Measurements from ENCODE around the gene CENPN. TPM values are rescaled to one million over a fixed set of nuclear protein-coding genes. Genes with fewer than 3 reads are reported as not detected.

The CENPN gene
- total and polyA plus RNA-seq, 2 of the 8 experiments (the other 6 are each of a cell fraction or from before 2014, with no cell fraction given) = 32.8 to 67.0 TPM

DNA sequence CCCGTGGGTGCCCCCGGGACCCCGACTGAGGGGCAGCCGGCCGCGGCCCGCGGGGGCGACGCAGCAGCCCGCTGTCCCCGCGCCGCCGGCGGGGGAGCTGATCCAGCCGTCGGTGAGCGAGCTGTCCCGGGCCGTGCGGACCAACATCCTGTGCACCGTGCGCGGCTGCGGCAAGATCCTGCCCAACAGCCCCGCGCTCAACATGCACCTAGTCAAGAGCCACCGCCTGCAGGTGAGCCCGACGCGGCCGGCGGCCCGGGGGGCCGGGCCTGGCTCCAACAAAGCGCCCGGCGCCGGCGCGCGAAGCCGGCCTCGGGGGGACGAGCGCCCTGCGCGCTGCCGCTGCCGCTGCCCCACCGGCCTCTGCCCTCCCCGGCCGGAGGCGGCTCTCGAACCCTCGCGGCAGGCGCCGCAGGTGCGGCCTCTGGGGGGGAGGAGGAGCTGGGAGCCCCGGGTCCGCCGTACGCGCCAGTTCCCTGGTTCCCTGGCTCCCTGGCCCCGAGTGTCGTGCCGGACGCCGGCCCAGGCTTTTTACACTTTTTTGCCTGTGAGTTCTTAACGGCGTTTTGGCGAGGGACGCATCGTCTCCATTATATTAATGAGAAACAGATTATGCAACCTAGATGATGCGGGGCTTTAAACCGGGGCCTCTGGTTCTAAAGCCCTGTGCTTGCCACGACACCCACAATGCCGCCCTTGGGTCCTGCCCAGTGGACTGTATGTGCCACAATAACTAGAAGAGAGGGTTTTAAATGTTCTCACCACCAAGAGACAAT, 29.1 kb downstream of the CENPN start:
- POLR2A ChIA-PET (ENCODE audit: partially characterized antibody) = interaction anchor here (0.6 to 4.4 kb wide), 17 partner anchors 9 to 278 kb away, joined by 3 to 35 read pairs (median 3); partner anchors contain the start of genes C16orf46, CENPN and CMC2
- TF ChIP-seq SIX5 (IDR thresholded peaks at IDR 0.05; ENCODE audit: low read depth, low read length) (no peak), ASH2L (IDR thresholded peaks at IDR 0.05; ENCODE audit: low read length) (peak; percentile 39), TAF1 (IDR thresholded peaks at IDR 0.05; ENCODE audit: low read depth, low read length) (no peak; the same call in none of the 2 replicates), CTBP2 (IDR thresholded peaks at IDR 0.05; ENCODE audit: borderline replicate concordance, insufficient read depth, insufficient read length, low read length) (no peak), POLR2A (IDR thresholded peaks at IDR 0.05; ENCODE audit: control extremely low read depth in 1 of 2, low read depth in 2 of 2, low read length in 2 of 2) (peak in 1 of 2 experiments; percentile 52; a peak in 1 of 3 replicates), KDM4A (IDR thresholded peaks at IDR 0.05; ENCODE audit: low read depth, low read length, severe bottlenecking) (peak; percentile 24), JUN (IDR thresholded peaks at IDR 0.05; ENCODE audit: low read depth, low read length) (no peak), RFX5 (IDR thresholded peaks at IDR 0.05; ENCODE audit: borderline replicate concordance, low read depth, low read length) (no peak), POLR2AphosphoS5 (IDR thresholded peaks at IDR 0.05; ENCODE audit: low read depth, low read length) (no peak), SIN3A (conservative IDR thresholded peaks at IDR 0.05 in 1 of 2, IDR thresholded peaks at IDR 0.05 in 1 of 2; ENCODE audit: low read depth in 1 of 2, low read length in 2 of 2) (0 out of 4 replicates have a peak, but pooled peaks of 1 of the 2 experiments have one; percentile 40), RBBP5 (IDR thresholded peaks at IDR 0.05; ENCODE audit: borderline replicate concordance, low read depth, low read length) (0 out of 2 replicates have a peak, but pooled peaks have one; percentile 44)

More for the DNA sequence above, 29.1 kb downstream of the CENPN start:
- FAIRE-seq (no peak), DNase-seq (ENCODE audit: low read depth in 1 of 2, low spot score in 2 of 2) (peak in 1 of 2 experiments; percentile 66)
- Histone ChIP-seq H3K9me3 (ENCODE audit: insufficient read depth in 2 of 2, low read depth in 1 of 2, low read length in 1 of 2) (peaks cover 3 to 4% of the 10 kb centered on the region in 2 experiments; a peak in 2 of 4 replicates), H2BK120ac (replicated peaks; ENCODE audit: low read depth, low read length) (no peak overlapping the region), H4K20me1 (replicated peaks in 1 of 2; ENCODE audit: control insufficient read depth in 1 of 2, insufficient read depth in 2 of 2, low read length in 2 of 2) (peaks cover 0 to 9% of the 10 kb centered on the region in 2 experiments), H4K91ac (replicated peaks; ENCODE audit: insufficient read length, low read length) (no peak overlapping the region), H2BK5ac (ENCODE audit: low read depth, low read length) (no peak overlapping the region), H4K5ac (ENCODE audit: insufficient read length, low read depth, low read length) (peak overlapping the region; percentile 49), H3K9ac (replicated peaks in 1 of 4; ENCODE audit: extremely low read depth in 1 of 4, low read depth in 3 of 4, low read length in 3 of 4) (peak overlapping the region; percentile 80 to 96 (median 90)), H2AK5ac (ENCODE audit: low read depth, low read length) (0 out of 2 replicates have a peak overlapping the region, but pooled peaks have one; percentile 33), H3K27me3 (replicated peaks in 1 of 4; ENCODE audit: control insufficient read depth in 3 of 4, extremely low read depth in 1 of 4, insufficient read depth in 3 of 4, low read length in 3 of 4) (no peaks in the 10 kb centered on the region), H3K14ac (ENCODE audit: insufficient read length) (no peak overlapping the region), H3K56ac (replicated peaks; ENCODE audit: insufficient read length, low read depth, low read length) (peak overlapping the region; percentile 40), H3K18ac (ENCODE audit: extremely low read depth, low read length) (no peak overlapping the region; the same call in 1 of the 2 replicates), H3K4me2 (ENCODE audit: insufficient read depth in 1 of 2, low read depth in 2 of 2, low read length in 2 of 2) (peak overlapping the region; percentile 90 to 91), H3K23me2 (ENCODE audit: low read depth, low read length) (peaks cover 2% of the 10 kb centered on the region), H3K27ac (ENCODE audit: low read depth, low read length) (peak overlapping the region; percentile 80; the same call in 1 of the 2 replicates), H3K23ac (ENCODE audit: insufficient read length) (no peak overlapping the region), H3K36me3 (ENCODE audit: control insufficient read depth in 2 of 4, insufficient read depth in 4 of 4, low read length in 3 of 4) (peaks cover 0 to 15% (median 3%) of the 10 kb centered on the region in 4 experiments; a peak in 5 of 8 replicates), H3K4me3 (ENCODE audit: extremely low read depth in 1 of 4, insufficient read depth in 2 of 4, low read depth in 3 of 4, low read length in 4 of 4) (peak overlapping the region; percentile 66 to 90 (median 85)), H2AFZ (ENCODE audit: low read length) (peak overlapping the region; percentile 45; the same call in 1 of the 2 replicates), H3K79me1 (ENCODE audit: low read depth, low read length) (peaks cover 6% of the 10 kb centered on the region), H3K4ac (replicated peaks; ENCODE audit: insufficient read length, low read depth, low read length) (no peak overlapping the region), H4K8ac (ENCODE audit: extremely low read depth, insufficient read depth, low read length) (peak overlapping the region; percentile 95), H3K4me1 (replicated peaks in 1 of 4; ENCODE audit: control insufficient read depth in 3 of 4, insufficient read depth in 4 of 4, low read length in 3 of 4) (peaks cover 2 to 6% (median 3%) of the 10 kb centered on the region in 4 experiments; a peak in 5 of 7 replicates), H2BK15ac (ENCODE audit: low read length) (no peak overlapping the region), H2BK20ac (ENCODE audit: low read length) (no peak overlapping the region), H3K79me2 (ENCODE audit: control insufficient read depth in 1 of 2, insufficient read depth in 2 of 2, low read length in 2 of 2) (peaks cover 6 to 47% of the 10 kb centered on the region in 2 experiments), H2BK12ac (ENCODE audit: low read depth, low read length) (no peak overlapping the region)
- WGBS, 2 experiments (ENCODE audit: extremely low coverage in 1 of 2, insufficient coverage in 1 of 2, insufficient read length in 1 of 2, insufficient replicate concordance in 2 of 2, low coverage in 1 of 2, low lambda C conversion rate in 2 of 2, missing lambda C conversion rate in 1 of 2) = 3% methylated on average over 71 of the region's 80 CpGs; no CpG with 5 or more reads in 1 of the 2 experiments
- CTCF ChIA-PET (ENCODE audit: partially characterized antibody) = interaction anchor here (0.7 to 2.5 kb wide), 12 partner anchors 10 to 169 kb away, joined by 3 to 10 read pairs (median 4); partner anchors contain the start of gene C16orf46
